NCI-H345 treated with DMSO at 0.1 percent for 48 hours (cell line): ENCODE results near the gene TAS1R3.
A peak's percentile ranks its signal among the peaks of the same experiment; 100 is the strongest.

ENCODE experiments used
- DNase-seq: peaks from one replicate; lab custom pipeline; 2025; ENCODE audit not compliant: unreplicated experiment; lab: John Stamatoyannopoulos, UW

Gene TAS1R3

DNA sequence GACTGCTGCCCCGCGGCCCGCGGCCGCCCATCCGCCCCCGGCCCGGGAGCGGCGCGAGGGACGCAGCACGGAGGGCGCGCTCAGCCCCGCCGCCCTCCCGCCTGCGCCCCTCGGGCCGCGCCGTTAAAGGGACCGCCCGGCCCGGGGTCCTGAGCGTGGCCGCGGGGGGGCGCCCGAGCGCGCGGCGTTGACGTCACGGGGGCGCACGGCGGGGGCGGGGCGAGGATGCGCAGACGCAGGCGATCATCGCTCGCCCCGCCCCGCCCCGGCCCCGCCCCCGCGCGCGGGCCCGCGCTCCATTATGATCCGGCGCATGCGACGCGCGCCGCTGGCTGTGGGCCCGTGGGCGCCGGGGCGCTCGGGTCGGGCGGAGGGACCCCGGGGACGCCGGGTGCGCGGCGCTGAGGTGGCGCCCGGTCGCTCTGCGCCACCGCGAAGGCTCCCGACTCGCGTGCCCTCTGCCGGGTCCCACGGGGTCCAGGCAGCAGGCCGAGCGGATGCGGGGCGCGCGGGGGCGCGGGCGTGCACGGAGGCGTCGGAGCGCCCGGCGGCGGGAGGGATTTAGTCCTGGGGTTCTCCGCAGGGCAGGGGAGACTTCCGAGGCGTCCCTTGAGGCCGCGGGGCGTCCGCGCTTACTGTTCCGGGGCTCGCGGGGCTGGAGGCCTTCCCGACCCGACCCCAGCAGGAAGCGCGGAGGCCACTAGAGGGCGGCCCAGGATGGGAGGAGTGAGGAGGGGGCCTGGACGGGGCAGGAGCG lies 18.4 kb downstream of the TAS1R3 start, which contains the start of gene DVL1:
DVL1 (minus strand) TSS at position 163 of the 757 bp plus-strand sequence. CDS start 353 bp downstream, outside the sequence.
- DNase-seq: peak; percentile 33

DNA sequence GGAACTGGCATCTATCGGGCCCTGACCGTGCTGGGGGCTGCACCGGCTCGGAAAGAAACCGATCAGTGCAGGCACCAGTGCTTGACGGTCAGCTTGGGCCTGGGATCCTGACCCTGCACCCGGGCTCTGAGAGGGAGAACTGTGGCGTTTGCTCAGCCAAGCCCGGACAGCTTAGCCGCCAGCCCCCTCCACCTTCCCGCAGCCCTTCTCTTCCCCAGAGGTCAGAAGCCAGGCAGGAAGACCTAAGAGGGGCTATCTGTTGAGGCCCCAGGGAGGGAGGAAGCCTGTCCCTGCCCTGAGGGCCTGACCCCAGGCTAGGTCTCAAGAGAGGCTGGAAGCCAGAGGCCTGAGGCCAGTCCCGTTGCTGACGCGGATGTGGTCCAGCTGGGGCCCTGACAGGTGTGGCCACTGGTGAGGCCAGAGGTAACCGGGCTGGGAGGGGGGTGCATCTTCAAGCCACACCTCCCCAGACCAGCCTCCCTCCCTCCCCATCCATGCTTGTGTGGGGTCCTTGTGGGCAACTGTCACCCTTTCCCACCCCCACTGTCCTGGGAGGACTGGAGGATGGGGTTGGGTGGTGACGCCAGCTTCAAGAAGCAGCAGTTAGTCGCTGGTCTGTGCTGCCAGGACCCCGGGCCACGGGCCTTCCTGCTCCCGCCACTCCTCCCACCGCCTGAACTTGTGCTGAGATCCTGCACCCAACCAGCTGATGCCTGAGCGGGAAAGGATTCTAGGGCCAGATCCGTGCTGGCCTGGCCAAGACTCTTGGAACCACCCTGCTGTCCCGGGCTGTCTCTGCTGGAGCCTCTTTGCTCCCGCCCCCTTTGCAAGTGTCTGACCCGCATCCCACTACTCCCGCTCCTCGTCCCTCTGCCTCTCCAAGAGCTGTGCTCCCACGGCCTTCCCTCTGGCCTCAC lies 20.7 kb downstream of the TAS1R3 start:
- DNase-seq: no peak

DNA sequence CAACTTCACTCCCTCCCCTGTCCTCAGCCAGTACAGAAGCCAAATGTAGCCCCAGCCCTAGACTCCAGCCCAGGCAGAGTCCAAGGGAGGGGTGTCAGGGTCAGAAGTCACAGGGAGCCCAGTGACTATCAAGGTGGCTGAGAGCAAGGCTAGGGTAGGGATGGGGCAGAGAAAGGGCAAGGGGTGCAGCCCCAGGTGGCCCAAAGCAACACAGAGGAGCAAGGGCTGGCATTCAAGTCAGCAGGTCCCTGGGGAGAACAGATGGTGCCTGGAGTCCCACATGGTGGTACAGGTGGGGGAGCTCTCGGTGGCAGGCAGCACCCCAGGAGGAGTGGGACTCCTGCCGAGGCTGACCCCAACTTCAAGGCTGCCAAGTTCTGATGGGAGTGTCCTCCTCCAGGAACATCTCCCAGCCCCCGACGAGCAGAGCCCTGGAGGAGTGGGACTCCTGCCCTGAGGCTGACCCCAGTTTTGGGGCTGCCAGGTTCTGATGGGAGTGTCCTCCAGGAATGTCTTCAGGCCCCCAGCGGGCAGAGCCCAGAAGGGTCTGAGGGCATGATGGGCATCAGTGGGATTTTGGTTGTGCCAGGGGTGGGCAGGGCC lies 21.8 kb downstream of the TAS1R3 start:
- DNase-seq: no peak

DNA sequence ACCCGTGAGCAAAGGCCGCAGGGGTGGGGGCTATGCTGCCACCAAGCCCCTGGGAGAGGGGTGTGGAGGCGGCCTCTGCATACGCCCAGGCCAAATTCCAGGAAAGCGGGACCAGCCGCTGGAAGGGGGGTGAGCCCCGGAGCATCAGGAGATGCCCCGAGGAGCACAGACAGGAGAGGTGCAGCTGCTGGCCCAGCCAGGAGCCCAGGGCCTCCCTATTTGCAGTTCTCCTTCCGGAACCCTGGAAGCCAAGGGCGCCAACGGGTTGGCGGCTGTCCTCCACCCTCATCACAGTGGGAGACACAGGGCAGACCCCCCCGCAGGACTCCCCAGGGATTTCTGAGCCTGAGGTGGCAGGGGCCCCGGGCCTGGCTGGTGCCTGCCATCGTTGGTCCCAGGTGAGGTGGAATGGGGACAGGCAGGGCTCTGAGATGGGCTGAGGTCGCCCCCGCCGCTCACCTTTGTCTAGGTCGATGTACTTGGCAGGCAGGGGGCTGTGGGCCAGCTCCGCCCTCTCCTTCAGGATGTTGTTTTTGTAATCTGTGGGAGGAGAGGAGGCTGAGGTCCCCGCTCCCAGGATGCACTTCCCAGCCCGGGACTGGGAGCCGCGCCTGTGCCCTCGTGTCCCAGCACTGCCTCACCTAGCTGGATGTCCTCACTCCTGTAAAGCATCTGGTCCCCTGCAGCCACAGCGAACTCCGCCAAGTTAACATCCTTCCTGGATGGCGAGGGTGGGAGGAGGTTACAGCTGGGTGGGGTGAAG lies 22.5 kb downstream of the TAS1R3 start:
- DNase-seq: peak; percentile 30

DNA sequence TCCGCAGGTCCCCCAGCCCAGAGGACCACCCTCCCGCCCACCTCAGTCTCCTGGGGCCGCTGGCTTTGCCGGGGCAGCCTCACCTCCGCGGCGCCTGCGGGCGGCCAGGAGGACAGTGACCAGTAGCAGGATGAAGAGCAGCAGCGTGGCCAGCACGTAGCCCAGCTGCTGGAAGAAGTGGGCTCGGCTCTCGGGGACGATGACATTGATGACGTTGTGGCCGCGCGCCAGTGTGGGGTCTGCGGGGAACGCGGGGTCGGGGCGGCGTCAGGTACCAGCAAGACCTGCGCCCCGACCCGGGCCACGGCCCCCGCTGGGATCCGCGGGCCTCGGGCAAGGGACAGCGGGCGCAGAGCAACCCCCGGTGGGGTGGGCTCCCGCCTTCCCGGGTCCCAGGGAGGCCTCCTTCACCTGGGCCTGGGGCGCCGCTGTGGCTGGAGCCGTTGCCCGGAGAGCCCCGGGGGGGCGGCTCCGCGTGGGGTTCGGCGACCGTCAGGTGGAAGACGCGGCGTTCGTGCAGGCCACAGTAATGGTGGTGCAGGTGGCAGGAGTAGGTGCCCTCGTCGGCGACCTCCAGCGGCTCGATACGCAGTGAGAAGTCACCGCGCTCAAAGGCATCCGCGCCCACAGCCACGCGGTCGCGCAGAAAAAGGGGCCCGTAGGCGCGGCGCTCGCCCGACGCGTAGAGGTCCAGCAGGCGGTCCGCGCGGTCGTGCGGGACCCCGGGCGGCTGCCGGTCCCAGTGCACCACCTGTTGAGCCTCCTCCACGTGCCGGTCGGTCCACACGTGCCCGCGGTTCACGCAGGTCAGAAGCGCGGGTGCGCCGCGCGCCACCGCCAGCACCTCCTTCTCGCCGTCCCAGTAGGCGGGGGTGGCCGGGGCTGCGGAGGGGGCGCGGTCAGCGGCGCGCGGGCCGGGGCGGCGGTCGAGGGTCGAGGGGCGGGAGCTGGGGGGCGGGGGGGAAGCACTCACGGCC lies 23.5 kb downstream of the TAS1R3 start:
- no peak for DNase-seq

DNA sequence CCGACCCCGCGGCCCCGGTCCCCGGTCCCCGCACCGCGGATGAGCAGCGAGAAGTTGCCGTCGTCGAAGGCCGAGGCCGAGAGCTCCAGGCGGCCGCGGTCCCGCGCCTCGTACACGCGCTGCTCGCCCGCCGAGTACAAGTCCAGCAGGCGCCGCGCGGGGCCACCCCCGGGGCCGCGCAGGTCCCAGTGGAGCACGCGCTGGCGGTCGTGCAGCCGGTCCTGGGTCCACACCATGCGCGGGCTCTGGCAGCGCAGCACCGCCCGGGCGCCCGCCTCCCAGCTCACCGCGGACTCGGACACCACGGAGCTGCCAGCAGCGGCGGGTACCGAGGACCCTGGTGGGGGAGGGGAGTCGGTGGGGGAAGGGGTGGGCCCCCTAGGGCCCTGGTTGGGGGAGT lies 24.3 kb downstream of the TAS1R3 start:
- no peak for DNase-seq

DNA sequence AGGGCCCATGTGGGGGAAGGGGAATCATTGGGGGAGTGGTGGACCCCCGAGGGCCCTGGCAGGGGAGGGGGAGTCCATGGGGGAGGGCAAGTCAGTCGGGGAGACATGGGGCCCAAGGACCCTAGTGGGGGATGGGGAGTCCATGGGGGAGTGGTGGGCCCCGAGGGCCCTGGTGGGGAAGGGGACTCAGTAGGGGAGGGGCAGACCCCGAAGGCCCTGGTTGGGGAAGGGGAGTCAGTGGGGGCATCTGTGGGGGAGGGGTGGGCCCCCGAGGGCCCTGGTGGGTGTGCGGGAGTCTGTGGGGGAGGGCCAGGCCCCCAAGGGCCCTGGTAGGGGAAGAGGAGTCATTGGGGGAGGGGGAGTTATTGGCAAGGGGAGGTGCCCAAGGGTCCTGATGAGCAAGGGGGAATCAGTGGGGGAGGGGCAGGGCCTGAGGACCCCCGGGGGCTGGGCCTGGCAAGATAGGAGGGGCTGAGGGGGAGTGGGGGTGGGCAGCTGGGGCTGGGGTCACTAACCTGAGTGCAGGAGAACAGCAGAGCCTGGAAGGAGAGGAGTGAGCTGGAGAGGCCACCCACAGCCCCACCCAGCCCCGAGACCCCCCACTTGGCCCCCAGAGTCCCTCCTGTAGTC lies 25.2 kb downstream of the TAS1R3 start:
- no peak for DNase-seq

DNA sequence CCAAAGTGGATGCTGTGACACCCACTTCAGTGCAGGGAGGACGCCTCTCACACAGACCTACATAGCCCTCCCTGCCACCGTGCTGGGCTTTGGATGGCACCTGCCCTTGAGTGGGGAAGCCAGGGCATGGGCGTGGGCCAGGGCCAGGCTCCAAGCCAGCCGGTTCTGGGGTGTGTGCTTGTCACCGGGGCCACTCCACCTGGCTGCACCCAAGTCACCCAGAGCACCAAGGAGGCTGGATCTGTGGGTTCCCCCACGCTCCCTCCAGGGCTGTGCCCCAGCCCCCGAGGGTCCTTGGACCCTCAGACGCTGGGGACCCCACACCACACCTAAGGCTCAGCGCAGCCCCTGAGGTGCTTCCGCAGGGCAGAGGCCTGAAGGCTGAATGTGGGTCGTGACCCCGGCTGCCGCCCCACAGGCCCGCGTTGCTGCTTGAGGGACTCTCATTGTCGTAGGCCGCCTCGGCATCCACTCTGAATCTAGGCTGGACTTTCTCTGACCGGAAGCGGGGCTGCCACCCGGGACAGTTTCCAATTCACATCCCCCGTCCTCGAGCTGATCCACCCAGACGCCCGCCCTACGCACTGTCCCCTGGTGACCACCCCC lies 25.8 kb downstream of the TAS1R3 start:
- DNase-seq: no peak

DNA sequence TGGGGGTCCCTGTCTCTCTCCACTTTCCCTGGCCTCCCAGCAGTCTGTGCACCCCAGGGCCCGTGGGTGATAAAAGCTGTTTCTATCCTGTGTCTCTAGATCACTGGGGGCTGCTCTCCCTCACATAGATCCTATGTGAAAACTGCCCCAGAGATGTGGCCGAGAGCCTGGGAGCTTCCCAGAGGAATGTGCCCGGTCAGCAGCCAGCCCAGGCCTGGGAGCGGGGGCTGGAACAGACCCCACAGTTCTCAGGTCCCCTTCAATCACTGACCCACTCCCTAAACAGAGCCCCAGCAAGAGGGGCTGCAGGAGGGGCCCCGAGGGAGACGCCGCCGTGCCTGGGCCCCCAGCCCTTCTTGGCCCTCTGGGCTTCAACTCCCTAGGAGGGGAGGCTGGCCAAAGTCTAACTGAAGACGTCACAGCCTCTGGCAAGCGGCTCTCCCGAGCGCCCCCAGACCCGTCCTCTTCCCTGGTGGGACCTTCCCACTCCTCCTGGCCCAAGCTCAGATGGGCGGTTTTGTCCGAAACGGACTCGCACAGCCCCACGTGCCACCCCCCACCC lies 26.9 kb downstream of the TAS1R3 start:
- no peak for DNase-seq

DNA sequence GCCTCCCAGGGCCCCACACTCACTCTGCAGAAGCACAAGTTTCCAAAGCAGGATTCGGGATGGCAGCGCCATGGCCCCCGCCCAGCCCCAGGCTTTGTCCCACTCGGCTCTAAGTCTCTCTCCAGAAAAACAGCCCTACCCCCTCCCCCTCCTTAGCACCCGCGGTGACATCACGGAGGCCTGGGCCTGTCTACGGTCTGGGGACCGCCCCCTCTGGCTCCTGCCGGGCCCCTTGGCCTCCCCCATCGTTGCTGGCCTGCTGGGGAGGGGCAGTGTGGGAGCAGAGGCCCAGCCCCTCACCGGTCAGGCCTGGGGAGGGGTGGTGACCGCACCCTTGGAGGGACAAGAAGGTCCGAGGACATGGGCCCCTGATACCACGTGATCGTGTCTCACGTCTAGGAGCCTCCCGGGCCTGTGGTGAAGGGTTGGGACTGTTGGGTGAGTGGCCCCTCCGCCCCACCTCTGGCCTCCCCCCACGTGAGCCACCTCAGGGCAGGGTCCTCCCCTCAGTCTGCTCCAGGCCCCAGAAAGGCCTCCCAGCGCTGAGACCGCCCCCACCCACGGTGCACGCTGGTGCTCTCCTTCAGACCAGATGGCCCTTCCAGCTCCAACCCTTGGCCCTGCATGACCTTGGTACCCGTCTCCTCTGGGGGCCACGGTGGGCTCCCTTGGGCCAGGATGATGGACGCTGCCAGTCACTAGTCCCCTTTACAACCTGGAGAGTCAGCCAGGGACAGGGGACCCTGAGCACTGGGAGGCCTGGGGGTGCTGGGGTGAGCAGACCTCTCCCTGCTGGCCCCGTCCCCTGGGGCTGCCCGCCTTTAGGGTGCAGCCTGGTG lies 27.6 kb downstream of the TAS1R3 start, which contains the start of gene MXRA8:
MXRA8 (minus strand) TSS at position 123 of the 839 bp plus-strand sequence; CDS start at position 72, 51 bp downstream.
- no peak for DNase-seq

DNA sequence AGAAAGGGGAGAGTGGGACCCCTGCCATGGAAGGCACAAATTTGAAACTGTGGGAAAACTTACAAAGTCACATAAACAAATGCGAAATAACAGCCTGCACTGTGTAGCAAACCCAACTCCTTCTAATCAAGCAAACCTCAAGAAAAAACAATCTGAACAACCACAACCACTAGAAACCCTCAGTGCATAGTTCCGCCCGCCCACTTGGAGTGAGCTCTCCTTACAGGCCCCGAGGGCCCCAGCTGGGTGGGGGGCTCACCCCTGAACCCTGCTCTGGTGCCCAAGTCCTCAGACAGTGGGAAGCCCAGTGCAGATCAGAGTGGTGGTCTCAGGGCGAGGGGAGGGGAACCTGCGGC lies 28.2 kb downstream of the TAS1R3 start:
- no peak for DNase-seq

DNA sequence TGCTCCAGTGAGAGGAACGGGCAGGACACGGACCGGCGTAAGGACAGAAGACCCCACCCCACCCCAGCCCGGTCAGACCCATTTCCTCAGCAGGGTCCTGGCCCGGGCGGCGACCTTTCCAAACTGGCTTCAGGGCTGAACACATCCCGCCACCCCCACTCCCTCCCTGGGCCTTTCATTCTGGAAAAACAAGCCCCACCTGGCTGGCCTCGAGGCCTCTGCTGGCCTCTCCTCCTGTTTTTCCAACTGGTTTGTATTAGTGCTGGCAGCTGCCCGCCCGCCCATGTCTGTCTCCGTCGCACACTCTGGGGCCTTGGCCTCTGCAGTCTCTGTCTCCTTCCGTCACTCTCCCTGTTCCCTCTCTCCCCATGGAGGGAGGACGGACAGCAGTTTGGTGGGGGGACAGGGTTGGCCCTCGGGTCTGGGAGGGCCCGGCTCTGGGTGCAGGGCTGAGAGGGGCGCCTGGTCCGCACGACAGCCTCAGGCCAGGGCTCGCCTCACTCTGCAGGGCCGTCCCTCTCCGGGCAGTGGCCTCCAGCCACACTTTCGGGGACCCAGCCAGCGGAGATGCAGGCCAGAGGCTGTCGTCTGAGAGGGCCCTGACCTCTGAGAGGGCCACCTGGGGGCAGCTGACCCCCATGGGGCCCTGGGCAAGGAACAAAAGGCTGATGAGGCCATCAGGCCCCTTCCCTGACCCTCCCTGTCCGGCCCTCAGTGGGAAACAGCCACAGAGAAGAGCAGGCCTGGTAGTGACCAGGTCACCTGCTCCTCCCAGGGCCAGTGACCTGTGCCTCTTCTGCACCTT lies 28.8 kb downstream of the TAS1R3 start:
- DNase-seq: no peak

DNA sequence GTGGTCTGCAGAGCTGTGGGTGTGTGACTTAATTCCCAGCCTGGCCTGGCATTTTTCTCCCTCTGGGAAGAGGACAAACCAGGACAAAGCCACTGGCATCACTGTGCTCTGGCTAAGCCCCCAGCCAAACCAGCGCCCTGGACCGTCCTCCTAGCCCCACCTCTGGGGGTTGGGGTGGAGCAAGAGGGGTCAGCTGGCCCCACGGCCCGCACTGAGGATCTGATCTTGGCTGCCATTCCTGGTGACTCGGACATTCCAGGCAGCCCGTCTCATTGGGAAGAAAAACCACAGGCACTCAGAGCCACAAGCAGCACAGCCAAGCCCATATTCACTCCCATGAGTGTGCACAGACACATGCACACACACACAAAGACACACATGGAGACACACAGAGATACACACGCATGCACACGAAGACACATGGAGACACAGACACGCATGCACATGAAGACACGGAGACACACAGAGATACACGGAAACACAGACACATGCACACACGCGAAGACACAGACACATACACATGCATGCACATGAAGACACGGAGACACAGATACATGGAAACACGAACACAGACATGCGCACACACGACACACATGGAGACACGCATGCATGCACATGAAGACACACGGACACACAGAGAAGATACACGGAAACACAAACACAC lies 29.6 kb downstream of the TAS1R3 start:
- DNase-seq: no peak

DNA sequence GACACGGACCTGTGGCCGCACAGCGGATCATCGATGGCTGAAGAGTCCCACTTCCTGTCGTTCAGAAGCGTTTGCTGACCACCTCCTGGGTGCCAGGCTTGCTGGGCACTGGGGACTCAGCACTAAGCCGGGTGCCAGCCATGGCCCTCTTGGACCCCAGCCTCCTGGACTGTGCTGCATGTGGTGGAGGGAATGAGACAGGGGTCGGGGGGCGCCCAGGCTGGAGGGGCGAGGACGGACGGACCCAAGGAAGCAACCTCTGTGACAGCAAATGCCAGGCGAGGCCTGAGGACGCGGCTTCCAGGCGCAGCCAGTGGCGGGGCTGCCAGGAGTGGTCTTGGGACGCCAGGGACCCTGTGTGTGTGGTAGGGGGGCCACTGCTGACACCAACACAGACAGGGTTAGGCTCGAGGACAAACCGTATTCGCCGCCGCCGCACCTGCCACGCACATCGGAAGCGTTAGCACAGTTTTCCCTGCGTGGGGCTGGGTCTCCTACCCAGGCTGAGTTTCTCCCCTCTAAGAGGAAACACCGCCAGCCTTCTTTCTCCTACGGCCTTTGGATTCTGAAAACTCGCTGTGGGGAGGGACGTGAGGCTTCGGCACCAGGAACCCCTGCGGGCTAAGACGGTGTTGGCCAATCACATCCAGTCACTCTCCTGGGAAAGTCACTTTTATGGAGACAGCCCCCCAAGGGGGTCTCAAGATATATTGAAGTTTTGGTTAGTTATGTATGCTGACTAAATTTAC lies 30.3 kb downstream of the TAS1R3 start:
- DNase-seq: no peak

DNA sequence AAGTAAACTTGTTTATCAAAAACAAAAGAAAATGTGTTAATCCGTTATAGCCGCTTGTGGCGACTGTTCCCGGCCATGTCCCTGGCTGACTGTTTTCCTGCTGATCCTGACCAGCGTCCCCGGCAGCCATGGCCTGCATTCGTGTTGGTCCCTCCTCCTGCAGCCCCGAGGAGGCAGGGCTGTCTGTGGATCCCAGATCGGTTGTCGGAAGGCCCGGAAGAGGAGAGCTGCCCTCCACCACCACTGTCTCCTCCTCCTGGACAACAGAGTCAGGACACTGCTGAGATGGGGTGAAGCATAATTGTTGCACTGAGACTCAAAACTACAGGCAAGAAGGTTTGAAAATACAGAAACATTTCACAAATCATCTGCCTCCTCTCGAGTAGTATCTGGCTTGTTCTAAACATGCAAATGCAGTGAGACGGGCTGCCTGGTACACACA lies 30.9 kb downstream of the TAS1R3 start:
- no peak for DNase-seq
